DMS153 treated with DMSO at 0.1 percent for 48 hours (cell line): ENCODE measurements around the gene ENOSF1.
"Not testable (repeated sequence)": the region's sequence is repeated elsewhere in the genome, so short reads cannot be mapped to it uniquely, and the experiment has no call there.

ENCODE experiments used
- DNase-seq: peaks from one replicate; lab custom pipeline; 2025; ENCODE audit not compliant: unreplicated experiment; lab: John Stamatoyannopoulos, UW

The ENOSF1 gene

DNA sequence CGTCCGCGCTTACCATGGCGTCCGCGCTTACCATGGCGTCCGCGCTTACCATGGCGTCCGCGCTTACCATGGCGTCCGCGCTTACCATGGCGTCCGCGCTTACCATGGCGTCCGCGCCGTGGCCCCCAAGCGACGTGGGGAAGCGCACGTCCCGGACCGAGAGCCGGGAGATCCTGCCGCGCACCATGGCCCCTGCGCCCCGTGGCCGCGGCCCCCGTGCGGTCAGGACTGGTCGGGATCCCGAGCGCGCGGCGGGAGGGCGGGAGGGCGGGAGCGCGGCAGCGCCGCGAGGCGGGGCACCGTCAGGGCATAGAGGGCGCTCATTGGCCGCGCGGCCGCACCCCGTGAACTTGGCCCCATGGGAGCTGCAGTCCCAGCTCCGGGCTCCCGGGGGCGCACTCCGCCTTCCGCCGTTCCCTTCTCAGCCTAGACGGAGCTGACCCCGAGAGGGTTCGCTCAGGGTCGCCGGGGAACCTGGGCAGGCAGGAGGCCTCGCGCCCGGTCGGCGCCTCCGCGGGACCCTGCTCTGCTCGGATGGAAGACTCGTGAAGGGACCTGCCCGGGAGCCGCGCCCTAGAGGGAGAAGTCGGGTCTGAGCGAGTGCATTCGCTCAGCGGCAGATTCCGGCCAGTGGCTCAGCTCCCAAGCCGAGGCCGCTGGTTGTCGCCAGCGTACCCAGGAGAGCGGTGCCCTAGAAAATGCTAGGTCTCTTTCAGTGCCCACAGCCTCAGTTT is at the start of gene ENOSF1:
Gene ENOSF1, minus strand, starts transcription at position 230 of the 734 bp plus-strand sequence. Its CDS starts 43 bp downstream, at position 187.
- peak; percentile 41 for DNase-seq

DNA sequence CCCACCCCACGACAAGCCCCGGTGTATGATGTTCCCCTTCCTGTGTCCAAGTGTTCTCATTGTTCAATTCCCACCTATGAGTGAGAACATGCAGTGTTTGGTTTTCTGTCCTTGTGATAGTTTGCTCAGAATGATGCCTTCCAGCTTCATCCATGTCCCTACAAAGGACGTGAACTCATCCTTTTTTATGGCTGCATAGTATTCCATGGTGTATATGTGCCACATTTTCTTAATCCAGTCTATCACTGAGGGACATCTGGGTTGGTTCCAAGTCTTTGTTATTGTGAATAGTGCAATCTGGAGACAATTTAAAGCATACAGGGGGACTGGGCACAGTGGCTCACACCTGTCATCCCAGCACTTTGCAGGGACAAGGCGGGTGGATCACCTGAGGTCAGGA is 47.4 kb upstream of the ENOSF1 start:
- not testable (repeated sequence) for DNase-seq

- no peak for DNase-seq
Observed at GRCh38 chr18:755506-755905, 43.1 kb upstream of the ENOSF1 start.

DNA sequence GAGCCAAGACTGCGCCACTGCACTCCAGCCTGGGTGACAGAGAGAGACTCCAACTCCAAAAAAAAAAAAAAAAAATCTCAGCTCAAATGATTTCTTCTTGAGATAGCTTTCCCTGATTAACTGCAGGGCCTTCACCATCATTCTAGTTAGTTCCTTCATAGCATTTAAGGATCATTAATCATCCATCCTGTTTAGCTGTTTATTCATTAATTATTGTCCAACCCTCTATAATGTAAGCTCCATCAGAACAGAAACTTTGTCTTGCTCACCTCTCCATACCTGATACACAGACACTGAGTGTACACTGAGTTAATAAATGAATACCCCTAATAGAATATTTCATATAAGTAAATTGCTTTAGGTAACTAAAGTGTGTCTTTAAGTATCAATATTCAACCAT is 42.2 kb upstream of the ENOSF1 start:
- DNase-seq: no peak

- no peak for DNase-seq
Observed at GRCh38 chr18:750456-750855, 38.0 kb upstream of the ENOSF1 start.

- no peak for DNase-seq
Observed at GRCh38 chr18:744832-745597, 32.6 kb upstream of the ENOSF1 start.

GRCh38 chr18:741931-742512 is 29.6 kb upstream of the ENOSF1 start:
- no peak for DNase-seq

DNA sequence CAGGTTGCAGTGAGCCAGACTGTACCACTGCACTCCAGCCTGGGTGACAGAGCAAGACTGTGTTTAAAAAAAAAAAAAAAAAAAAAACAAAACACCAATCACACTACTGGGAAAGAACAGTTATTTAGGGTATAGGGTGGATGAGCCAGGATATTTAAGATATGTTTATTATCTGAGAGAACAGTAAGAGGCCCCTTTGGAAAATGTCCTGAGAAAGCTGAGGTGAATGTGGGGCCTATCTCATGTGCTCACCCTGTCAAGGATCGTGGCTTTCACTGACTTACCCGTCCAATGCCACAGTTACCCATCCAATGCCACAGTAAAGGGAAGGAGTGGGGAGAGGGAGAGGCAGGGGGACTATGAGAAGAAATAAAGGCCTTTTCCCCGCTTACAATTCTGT is 19.9 kb upstream of the ENOSF1 start:
- no peak for DNase-seq

DNA sequence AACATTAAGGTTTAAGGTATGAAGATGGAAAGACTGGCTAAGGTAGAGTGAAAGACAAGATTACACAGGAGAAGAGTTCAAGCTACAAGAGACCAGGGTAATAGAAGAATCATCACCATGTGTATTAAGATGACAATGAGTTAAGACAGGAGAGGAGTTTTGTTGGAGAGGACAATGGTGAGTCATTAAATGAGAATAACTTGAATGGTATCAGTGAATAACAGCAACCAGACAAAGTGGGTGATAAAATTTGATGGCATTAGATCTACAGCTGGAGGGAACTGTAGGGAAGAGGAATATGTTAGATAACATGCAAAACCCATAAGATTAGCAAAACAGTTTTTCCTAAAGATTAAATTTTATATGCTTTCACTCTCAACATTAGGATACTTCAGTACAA is 18.8 kb upstream of the ENOSF1 start:
- no peak for DNase-seq

DNA sequence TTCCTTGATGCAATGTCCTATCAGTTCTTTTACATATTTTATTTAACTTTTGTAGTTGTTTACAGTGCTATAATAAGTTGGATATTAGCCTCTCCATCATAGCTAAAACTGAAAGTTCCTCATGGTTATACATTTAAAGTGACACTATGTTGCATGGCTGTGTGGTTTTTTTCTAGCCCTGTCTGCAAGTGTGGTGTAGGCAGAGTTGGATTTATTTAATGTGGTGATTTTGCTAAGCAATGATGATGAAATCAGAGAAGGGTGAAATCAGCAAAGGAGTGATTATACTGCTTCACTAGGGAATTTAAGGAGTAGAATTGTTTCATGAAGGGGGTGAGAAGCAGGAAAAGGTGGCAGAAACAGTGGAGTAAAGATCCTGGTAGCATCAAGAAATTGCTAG is 18.3 kb upstream of the ENOSF1 start:
- DNase-seq: no peak

GRCh38 chr18:730120-730519 is 17.7 kb upstream of the ENOSF1 start:
- DNase-seq: not testable (repeated sequence)

DNA sequence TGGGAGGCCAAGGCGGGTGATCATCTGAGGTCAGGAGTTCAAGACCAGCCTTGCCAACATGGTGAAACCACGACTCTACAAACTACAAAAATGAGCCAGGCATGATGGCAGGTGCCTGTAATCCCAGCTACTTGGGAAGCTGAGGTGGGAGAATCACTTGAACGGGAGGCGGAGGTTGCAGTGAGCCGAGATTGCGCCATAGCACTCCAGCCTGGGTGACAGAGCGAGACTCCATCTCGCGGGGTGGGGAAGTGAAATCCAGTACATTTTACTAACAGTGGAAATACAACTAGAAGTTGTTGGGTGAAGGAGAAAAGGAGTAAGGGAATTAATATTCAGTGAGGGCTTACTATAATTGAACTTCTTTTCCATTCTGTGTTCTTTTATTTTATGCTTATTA is 13.2 kb upstream of the ENOSF1 start:
- DNase-seq: no peak

- DNase-seq: no peak
Observed at GRCh38 chr18:723541-724080, 11.2 kb upstream of the ENOSF1 start.

GRCh38 chr18:717003-717402 is 4.6 kb upstream of the ENOSF1 start:
- no peak for DNase-seq

DNA sequence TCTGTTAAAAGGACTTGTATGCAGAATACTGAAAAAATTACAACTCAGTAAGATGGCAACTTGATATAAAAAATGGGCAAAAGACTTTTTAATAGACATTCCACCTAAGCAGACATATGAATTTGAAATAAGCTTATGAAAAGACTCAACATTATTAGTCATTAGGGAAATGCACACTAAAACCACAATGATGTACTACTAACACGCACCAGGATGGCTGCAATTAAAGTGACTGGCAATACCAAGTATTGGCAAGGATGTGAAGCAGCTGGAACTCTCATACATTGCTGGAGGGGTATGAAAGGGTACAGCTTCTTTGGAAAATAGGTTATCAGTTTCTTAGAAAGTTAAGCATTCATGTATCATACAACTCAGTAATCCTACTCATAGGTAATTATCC is 3.2 kb upstream of the ENOSF1 start:
- no peak for DNase-seq

GRCh38 chr18:713135-713490 is 683 bp upstream of the ENOSF1 start:
- no peak for DNase-seq

DNA sequence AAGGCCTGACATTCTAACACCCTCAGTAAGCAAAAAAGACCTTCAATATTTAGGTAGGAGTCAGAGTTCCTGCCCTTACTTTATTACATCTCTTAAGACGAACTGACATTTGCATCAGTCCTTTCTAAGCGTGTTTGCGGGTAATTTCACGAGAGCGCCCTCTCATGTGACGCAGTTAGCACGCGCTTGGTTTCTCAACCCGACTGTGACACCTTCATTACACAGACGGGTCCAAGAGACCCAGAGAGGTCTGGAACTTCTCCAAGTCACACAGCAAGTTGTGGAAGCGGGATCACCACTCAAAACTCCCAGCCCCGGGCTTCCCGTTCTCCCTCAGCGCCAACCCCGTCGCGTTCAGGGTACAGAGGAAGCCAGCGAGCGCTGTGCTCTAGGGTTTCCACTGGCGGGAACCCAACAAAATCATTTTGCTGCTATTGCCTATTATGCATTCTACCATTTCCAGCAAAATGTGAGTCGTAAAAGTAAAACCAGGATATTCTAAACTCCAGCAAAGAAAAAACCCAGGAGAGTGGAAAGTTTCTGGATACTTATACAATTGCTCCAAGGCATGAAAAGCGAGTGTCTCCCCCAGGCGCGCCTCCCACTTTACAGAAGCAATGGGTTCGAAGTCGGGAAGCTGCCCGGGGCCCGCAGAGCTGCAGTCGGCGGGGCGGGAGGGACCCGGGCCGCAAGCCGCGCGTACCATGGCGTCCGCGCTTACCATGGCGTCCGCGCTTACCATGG is 601 bp downstream of the ENOSF1 start:
- DNase-seq: no peak

DNA sequence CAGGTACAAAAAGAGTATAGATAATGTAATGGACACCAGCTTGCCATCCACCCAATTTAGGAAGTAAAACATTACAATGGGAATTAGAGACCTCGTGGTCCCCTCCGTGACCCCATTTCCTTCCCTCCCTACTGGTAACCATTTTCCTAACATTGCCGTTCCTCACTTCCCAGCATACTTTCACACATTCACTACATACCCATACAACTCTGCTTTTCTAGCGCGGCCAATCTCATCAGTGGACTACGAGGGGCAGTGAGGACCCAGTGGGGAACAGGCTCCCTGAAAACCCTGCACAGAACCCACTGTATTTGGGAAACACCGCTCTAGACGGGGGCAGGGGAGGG is 1.1 kb downstream of the ENOSF1 start:
- no peak for DNase-seq

- DNase-seq: no peak
Observed at GRCh38 chr18:710418-711300, 1.8 kb downstream of the ENOSF1 start.

- no peak for DNase-seq
Observed at GRCh38 chr18:709771-710170, 2.7 kb downstream of the ENOSF1 start.
